GM18517 (cell line): ENCODE data around the gene SOCS7.

Source experiments
- ATAC-seq: cut with Tn5 transposase; IDR thresholded peaks from one replicate; pipeline ENCODE4 v1.9.1; 2021; ENCODE audit warnings: mild to moderate bottlenecking, moderate library complexity; ENCODE audit not compliant: unreplicated experiment

Gene SOCS7

DNA sequence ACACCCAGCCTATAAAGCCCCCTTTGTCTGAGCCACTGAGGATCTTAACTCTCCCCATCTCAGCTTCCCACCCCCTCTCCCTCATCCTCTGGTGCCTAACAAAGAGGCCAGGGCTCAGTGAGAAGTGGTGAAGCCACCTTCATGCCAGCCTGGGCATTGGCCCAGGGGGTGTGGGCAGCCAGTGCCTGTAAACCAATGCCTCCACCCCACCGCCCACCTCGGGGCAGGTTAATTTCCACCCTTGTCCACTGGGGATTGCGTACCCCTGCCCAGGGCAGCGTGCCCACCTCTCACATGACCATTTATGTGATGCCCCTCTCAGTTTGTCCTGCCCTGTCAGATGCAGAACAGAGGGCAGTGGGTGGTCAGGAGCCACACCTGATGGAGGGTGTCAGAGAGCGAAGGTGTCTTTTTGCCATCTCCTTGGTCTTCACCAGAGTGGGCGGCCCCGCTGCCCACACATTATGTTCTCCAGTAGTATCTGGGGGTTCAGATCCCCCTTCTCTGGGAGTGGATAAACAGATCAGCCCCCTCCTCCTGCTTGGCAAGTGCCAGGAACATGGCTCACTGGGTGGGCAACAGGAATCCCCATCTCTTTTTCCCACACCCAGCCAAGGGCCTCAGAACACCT is 66.5 kb downstream of the SOCS7 start:
- no peak for ATAC-seq

DNA sequence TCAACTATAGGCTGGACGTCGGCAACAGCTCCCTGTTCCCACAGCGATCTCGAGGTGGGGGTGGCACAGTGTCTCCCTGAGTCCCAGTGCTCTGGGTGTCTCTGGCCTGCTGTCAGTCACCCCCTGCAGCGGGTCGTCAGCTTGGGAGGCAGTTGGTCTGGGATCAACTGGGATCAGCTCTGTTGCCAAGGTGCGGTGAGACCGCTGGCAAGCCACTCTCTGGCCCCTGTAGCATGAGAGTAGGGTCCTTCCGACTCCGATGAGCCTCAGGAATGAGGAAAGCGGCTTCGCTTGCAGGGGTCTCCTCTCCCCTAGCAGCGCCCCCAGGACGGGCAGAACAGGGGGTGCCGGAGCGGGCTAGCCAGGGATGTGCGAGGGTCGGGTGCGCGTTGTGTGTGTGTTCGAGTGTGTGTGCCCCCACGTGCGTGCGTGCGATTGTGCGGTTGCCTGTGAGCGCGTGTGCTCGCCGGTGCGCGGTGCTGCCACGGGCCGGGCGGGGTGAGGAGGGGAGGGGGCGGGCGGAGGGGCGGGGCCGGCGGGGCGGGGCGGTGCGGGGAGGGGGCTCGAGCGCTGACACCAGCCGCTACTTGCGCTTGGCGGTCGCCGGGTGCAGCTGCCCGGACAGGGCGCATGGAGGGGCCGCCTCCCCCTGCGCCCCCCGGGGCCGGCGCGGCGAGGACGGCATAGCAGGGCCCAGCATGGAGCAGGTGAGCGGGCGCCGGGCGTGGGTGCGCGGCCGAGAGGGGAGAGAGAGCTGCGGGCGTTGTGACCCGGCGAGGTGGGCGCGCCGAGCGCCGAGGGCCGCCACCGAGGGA is 67.3 kb downstream of the SOCS7 start:
- ATAC-seq: no peak

GRCh38 chr17:38419508-38419981 is 67.9 kb downstream of the SOCS7 start:
- no peak for ATAC-seq

- no peak for ATAC-seq
Measured at GRCh38 chr17:38420518-38420917, 68.9 kb downstream of the SOCS7 start.

GRCh38 chr17:38421171-38421841 is 69.7 kb downstream of the SOCS7 start:
- no peak for ATAC-seq

DNA sequence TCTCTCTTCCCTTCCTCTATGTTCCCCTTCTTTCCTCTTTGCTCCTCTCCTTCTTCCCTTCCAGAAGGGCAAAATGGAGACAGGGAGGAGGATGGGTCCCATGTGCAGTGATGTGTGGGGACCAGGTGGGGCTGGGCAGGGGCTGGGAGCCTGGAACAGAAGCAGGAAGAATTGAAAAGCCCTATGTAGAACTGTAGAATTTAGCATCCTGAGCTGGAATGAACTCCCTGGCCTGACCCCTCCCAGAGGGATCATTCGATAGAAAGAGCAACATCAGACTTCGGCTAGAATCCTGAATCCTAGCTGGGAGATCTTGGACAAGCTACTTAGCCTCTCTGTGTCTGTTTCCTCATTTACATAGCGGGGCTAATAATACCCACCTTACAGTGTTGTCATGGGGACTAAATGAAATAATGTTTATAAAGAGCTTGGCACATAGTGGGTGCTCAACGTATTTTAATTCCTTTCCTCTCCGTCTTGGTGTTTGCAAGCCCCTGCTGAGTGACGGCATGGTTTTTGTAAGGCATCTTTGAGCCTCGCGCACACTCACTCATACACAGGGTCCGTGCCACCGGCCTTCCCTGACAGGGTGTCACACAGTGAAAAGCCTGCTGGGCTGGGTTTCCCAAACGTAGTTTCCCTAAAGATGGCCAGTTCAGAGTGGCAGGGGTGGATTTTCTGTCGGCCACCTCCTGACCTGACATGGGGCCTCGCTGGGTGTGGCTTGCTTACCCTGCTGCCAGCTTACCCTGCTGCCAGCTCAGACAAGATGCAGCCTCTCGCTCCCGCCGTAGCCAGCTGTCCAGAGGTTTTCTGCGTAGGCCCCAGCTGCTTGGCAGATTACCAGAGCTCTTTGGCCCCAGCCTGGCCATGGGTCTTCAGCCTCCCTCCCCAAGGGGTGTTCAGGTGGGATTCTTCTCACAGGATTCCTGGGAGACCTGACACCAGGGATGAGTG is 70.5 kb downstream of the SOCS7 start:
- ATAC-seq: no peak

- no peak for ATAC-seq
Measured at GRCh38 chr17:38424297-38424972, 72.8 kb downstream of the SOCS7 start.

DNA sequence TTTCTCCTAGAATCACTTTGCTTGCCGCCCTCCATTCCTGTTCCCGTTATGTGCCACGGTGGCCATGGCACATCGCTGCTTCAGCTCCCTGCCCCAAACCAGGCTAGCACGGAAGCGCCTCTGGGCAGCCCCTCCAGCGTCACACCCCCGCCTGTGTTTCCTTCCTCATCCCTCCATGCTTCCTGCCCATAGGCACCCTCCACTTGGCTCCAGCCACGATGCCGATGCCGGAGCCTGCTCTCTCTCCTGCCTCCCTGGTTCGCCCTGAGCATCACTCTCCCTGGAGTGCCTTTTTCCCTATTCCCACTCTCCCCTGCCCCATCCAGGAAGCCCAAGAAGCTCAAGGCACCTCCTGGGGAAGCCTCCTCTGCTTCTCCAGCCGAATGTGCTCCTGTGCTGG is 73.4 kb downstream of the SOCS7 start:
- ATAC-seq: no peak

DNA sequence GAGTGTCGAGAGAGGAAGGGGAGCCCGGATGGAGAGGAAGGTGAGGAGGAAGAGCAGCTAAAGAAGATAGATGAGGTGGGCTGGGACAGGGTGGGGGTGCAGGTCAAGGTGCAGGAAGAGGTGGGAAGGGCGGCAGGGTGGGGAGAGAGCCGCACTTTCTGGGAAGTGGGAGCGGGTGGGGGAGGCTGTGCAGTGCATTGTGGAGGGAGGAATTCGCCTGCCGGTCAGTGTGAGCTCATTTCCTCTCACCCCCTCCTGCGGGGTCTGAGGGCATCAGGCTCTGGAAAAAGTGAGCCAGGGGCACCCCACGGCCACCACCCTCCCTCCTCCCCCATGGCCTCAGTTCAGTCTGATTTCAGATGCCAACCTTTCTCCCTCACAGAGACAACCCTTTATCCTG is 74.1 kb downstream of the SOCS7 start:
- ATAC-seq: no peak

DNA sequence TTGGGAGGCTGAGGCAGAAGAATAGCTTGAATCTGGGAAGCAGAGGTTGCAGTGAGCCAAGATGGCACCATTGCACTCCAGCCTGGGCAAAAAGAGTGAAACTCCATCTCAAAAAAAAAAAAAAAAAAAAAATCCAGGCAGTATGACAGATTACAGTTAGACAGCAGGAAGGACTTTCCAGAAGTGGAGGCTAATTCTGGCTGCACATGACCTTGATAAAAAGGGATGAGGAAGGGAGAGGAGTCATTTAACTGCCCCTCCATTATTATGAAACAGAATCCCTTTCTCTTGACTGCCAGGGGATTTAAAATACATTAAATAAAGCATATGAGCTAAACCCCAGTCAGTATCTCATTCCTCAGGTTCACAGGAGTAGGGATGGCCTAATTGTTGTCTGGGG is 74.8 kb downstream of the SOCS7 start:
- ATAC-seq: no peak

DNA sequence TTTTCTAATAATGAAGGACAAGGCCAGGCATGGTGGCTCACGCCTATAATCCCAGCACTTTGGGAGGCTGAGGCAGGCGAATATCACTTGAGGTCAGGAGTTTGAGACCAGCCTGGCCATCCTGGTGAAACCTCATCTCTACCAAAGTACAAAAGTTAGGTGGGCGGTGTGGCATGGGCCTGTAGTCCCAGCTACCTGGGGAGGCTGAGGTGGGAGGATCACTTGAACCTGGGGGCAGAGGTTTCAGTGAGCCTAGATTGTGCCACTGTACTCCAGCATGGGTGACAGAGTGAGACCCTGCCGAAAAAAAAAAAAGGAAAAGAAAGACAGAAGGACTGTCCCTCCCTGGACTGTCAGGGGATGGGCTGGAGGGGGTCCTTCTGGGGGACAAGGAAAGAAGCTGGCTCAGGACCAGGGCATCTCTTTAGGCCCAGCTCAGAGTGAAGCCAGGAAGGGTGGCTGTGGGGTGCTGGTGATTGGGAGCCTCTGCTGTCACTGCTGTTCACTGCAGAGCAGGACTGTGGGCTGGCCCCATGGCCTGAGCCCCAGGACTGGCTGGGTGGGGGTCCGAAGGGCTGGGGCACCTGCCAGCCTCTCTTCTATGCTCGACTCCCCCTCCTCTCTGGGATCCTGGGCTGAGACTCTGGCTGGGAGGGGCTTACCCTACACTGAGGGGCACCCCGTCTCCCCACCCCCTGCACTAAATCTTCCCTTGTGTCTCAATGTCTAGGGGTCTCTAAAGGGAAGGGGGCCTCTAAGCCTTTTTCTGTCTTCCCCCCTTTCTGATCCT is 75.7 kb downstream of the SOCS7 start:
- no peak for ATAC-seq

GRCh38 chr17:38428112-38428642 is 76.5 kb downstream of the SOCS7 start, which contains the start of gene ARHGAP23:
Gene ARHGAP23 (plus strand): TSS chr17:38428464. CDS start chr17:38428486, 22 bp downstream.
- no peak for ATAC-seq

GRCh38 chr17:38428643-38429371 is 77.2 kb downstream of the SOCS7 start:
- ATAC-seq: no peak

DNA sequence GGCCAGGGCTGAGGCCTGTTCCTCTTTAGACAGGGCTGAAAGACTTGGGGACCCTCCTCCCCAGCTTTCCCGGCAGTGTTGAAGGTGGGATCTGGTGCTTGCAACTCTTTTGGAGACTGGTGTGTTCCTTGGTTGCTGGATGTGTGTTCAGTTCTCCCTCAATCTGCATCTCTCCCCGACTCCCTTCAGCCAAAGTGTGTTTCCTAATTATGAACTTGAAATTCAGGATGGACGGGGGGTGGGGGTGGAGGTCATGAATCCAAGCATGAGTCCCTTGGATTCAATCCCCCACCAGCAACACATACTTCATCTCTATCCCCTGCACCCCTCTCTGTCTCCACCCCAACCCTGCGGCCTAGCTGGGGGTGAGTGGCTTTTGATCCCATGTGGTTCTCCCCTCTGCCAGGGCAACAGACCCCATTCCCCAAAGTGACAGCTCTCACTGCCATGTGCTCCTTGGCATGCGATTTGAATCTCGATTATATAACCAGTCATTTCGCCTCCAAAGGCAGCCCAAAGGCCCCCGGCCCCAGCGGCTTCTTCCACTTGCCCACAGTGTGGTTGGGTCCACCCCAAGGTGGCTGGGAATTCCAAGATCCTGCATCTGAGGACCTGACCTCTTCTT is 77.9 kb downstream of the SOCS7 start:
- ATAC-seq: no peak

GRCh38 chr17:38430316-38430715 is 78.7 kb downstream of the SOCS7 start:
- ATAC-seq: no peak

DNA sequence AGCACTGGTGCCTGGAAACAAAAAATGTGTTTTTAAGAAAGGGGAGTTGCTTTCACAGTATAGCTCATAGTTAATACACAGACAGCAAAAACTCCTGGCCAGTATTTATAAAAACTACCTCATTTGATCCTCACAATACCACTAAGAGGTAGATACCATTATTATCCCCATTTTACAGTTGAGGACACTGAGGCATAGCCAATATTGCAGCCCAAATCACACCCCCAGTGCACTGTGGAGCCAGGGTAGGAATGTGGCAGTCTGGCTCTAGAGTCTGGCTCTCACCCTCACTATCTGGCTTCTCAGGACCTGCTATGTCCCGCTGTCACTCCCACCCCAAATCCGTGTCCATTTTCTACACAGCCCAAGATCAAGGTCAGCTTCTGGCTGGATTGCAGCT is 79.2 kb downstream of the SOCS7 start:
- ATAC-seq: no peak

DNA sequence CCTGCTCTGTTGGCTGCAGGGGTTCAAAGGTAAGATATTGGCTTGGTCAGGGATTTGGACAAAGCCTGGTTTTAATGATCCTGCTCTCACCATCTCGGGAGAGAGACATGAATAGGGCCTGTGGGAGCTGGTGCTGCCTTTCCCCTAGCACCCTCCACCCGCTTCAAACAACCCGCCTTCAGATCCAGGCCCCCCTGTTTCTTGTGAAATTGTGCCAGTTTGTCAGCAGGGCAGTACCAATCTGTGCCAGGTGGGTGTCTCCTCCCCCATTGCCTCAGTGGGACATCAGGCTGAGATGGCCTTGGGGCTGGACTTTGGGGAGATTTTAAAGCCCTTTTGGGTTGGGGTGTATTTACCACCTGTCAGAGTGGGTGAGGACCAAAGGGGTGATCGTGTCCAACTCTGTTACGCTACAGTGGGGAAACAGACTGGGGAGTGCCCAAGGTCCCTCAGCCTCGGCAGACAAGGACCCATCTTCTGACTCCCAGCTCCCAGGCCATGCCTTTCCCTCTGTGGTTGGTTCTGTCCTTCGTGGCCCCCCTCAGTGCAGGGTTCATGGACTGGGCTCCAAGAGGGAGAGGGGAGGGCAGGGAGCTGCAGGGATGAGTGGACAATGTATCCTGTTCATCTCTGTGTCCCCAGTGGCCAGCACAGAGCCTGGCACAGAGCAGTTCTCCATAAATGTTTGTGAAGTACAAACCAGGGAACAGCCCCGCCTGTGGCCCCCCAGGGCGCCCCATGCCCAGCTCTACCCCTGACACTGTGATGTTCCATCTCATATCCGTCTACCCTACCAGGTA is 79.9 kb downstream of the SOCS7 start:
- ATAC-seq: no peak
